IPS-15b (cell line): ENCODE data around the gene HIPK2.

Experiments
- H3K27me3 ChIP-seq: one replicate; pipeline ENCODE4 v1.6.1; 2013; ENCODE audit warnings: low read length; ENCODE audit not compliant: control insufficient read depth, insufficient read depth
- H3K36me3 ChIP-seq: one replicate; pipeline ENCODE4 v1.6.1; 2013; ENCODE audit warnings: low read length; ENCODE audit not compliant: control insufficient read depth, insufficient read depth
- H3K4me1 ChIP-seq: one replicate; pipeline ENCODE4 v1.6.1; 2013; ENCODE audit warnings: mild to moderate bottlenecking, low read length; ENCODE audit not compliant: control insufficient read depth, insufficient read depth
- H3K4me3 ChIP-seq: one replicate; pipeline ENCODE4 v1.5.1; 2013; ENCODE audit warnings: low read depth, low read length
- H3K9ac ChIP-seq: one replicate; pipeline ENCODE4 v1.6.1; 2013; ENCODE audit warnings: low read depth, mild to moderate bottlenecking, low read length
- H3K9me3 ChIP-seq: one replicate; pipeline ENCODE4 v1.6.1; 2013; ENCODE audit warnings: mild to moderate bottlenecking, low read length; ENCODE audit not compliant: control insufficient read depth, insufficient read depth

Gene HIPK2

GRCh38 chr7:139681812-139682135, 96.0 kb downstream of the HIPK2 start:
- Histone ChIP-seq H3K9ac (no peak overlapping the region), H3K4me3 (no peak overlapping the region), H3K27me3 (no peaks in the 10 kb centered on the region), H3K9me3 (no peaks in the 10 kb centered on the region), H3K36me3 (no peaks in the 10 kb centered on the region), H3K4me1 (peaks cover 10% of the 10 kb centered on the region)

GRCh38 chr7:139681463-139681755, 96.4 kb downstream of the HIPK2 start:
- peaks cover 10% of the 10 kb centered on the region for H3K4me1 ChIP-seq
- no peak overlapping the region for H3K9ac ChIP-seq
- H3K36me3 ChIP-seq, result no peaks in the 10 kb centered on the region
- no peak overlapping the region for H3K4me3 ChIP-seq
- no peaks in the 10 kb centered on the region for H3K27me3 ChIP-seq
- no peaks in the 10 kb centered on the region for H3K9me3 ChIP-seq

DNA sequence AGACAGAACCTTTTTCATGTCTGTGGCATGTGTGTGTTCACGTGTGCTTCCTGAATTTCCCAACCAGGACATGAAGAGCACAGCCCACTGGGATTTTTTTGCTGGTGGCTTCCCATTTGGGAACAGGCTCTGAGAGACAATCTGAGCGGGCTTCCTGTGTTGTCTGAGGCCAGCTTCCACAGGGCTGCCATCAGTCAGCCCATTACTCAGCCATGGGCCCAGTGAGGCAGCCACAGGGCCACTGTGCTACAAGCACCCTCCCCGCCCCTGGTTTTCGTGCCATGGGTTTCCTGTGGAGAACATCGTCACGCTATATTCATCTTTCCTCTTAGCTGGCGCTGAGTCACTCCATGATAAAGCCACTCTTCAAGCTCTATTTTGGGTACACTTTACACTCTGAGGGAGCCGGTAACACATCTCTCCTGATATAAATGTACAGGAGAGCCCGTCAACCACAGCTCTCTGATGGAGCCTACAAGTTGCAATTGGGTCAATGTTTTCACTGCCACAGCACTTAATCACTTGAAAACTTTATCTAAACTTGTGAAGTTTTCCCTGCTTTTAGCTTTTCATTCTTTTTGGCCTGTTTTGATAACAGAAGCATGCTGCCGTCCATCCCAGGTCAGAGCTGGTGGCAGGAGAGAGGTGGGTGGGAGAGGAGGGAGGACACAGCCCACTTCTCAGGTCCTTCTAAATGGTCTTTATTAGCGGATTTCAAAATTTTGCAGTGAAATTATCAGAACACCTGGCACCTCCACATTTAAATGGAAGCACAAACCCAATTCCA, 96.9 kb downstream of the HIPK2 start:
- Histone ChIP-seq H3K36me3 (no peaks in the 10 kb centered on the region), H3K27me3 (no peaks in the 10 kb centered on the region), H3K4me1 (peaks cover 10% of the 10 kb centered on the region), H3K9me3 (no peaks in the 10 kb centered on the region), H3K4me3 (no peak overlapping the region), H3K9ac (no peak overlapping the region)

DNA sequence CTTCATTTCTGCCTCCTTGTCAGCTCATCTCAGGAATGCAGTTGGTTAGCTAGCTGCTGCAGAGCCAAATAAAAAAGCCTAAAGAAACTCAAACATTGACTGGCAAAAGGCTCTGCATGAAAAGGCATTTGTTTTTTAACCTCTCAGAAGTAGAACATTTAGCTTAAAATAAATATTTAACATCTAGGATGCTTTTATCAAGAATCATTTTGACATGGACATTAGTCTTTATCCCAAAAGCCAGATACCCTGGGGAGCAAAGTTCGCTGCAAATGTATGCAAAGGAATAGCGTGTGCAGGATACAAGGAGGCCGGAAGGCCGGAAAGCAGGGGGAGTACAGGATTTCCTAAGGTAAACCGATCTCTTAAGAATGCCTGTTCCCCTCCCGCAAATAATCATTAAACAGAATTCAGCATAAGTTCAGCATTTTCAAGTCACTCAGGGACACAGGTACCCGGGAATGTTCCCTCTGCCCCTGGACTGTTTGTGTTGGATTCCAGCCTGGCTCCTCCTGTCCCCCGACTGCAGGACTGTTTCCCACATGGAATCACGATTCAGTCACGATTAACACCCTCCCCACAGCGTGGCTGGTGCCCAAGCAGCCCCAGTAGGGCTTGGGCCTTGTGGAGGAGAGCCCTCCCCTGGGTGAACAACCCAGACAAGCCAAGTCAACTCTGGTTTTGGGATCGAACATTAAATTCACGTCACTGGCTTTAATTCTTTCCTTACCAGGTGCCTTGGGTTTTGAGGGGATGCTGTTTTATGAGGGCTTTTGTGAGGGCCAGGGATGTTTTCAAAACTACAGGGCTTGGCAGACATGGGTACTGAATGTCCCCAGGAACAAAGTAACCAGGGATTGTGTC, 97.8 kb downstream of the HIPK2 start:
- Histone ChIP-seq H3K4me3 (no peak overlapping the region), H3K4me1 (peaks cover 10% of the 10 kb centered on the region), H3K9me3 (no peaks in the 10 kb centered on the region), H3K9ac (no peak overlapping the region), H3K36me3 (no peaks in the 10 kb centered on the region), H3K27me3 (no peaks in the 10 kb centered on the region)

DNA sequence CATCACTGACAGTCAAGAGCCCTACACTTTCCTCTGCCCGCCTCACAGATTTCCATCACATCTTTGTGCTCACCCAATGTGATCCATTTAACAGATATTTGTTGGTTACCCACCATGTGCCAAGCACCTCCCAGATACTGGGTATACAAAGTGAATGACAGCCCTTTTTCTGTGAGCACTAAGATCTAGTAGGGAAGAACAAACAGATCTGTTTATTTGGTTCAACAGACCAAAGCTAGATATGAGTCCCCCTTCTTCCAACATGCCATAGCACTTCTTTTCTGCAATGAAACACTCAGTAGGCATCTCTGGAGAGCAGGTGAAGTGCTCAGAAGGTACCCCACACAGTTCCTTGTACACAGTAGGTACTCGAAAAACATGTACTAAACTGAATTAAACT, 101.4 kb downstream of the HIPK2 start:
- peaks cover 11% of the 10 kb centered on the region for H3K4me1 ChIP-seq
- H3K27me3 ChIP-seq, result no peaks in the 10 kb centered on the region
- H3K9me3 ChIP-seq, result no peaks in the 10 kb centered on the region
- no peak overlapping the region for H3K9ac ChIP-seq
- H3K36me3 ChIP-seq, result no peaks in the 10 kb centered on the region
- no peak overlapping the region for H3K4me3 ChIP-seq

GRCh38 chr7:139675127-139676125, 102.4 kb downstream of the HIPK2 start:
- Histone ChIP-seq H3K4me3 (no peak overlapping the region), H3K9ac (no peak overlapping the region), H3K4me1 (peaks cover 10% of the 10 kb centered on the region), H3K27me3 (no peaks in the 10 kb centered on the region), H3K9me3 (no peaks in the 10 kb centered on the region), H3K36me3 (no peaks in the 10 kb centered on the region)

GRCh38 chr7:139674752-139675126, 103.1 kb downstream of the HIPK2 start:
- Histone ChIP-seq H3K9me3 (no peaks in the 10 kb centered on the region), H3K4me1 (peaks cover 6% of the 10 kb centered on the region), H3K36me3 (no peaks in the 10 kb centered on the region), H3K27me3 (no peaks in the 10 kb centered on the region), H3K9ac (no peak overlapping the region), H3K4me3 (no peak overlapping the region)

GRCh38 chr7:139674341-139674740, 103.5 kb downstream of the HIPK2 start:
- H3K4me3 ChIP-seq, result no peak overlapping the region
- peaks cover 4% of the 10 kb centered on the region for H3K4me1 ChIP-seq
- no peak overlapping the region for H3K9ac ChIP-seq
- no peaks in the 10 kb centered on the region for H3K27me3 ChIP-seq
- no peaks in the 10 kb centered on the region for H3K9me3 ChIP-seq
- H3K36me3 ChIP-seq, result no peaks in the 10 kb centered on the region

- H3K4me1 ChIP-seq, result peaks cover 4% of the 10 kb centered on the region
- no peaks in the 10 kb centered on the region for H3K27me3 ChIP-seq
- H3K4me3 ChIP-seq, result no peak overlapping the region
- no peaks in the 10 kb centered on the region for H3K9me3 ChIP-seq
- no peak overlapping the region for H3K9ac ChIP-seq
- H3K36me3 ChIP-seq, result no peaks in the 10 kb centered on the region
Measured at GRCh38 chr7:139673762-139674161, 104.0 kb downstream of the HIPK2 start.

DNA sequence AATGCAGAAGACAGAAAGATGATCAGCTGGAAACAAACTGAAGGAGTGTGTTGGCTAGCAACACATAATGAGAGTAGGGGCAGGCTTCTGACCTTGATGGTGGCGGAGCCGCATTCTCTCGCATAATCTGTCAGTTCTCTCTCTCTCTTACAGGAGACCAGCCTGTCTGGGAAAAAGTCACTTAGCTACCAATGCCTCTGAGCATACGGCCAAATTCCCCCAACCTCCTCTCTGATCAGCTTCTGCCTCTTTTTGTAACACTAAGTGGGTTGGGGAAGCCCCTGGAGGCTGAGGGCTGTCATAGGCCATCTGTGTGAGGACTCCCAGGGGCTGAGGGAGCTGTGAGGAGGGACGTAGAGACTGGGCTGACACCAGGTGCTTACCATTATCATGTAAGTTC, 104.6 kb downstream of the HIPK2 start:
- Histone ChIP-seq H3K36me3 (no peaks in the 10 kb centered on the region), H3K4me1 (peaks cover 4% of the 10 kb centered on the region), H3K4me3 (no peak overlapping the region), H3K9me3 (no peaks in the 10 kb centered on the region), H3K27me3 (no peaks in the 10 kb centered on the region), H3K9ac (no peak overlapping the region)

DNA sequence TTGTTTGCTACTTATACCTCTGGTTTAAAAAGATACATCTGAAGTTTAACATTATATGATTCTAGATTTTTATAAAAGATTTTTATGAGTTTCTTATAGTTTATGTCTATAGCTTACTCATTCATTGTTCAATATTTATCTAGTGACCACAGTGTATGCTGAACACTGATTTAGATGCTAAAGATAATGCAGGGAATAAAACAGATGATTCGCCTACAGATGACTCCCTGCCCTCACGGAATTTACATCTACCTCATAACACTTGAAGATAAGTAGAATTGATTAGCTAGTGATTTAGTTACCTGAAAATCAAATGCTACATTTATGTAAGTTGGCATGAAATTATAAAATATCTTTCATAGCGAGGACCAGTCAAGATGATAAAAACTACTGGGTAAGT, 105.8 kb downstream of the HIPK2 start:
- Histone ChIP-seq H3K4me1 (peaks cover 4% of the 10 kb centered on the region), H3K9ac (no peak overlapping the region), H3K9me3 (no peaks in the 10 kb centered on the region), H3K27me3 (no peaks in the 10 kb centered on the region), H3K4me3 (no peak overlapping the region), H3K36me3 (no peaks in the 10 kb centered on the region)
